Astrocyte (in vitro differentiated cells and primary cell): ENCODE measurements around the gene CIPC. TPM values are rescaled to one million over a fixed set of nuclear protein-coding genes. Genes with fewer than 3 reads are reported as not detected.

Experiments
- DNase-seq: peaks from one replicate; pipeline ENCODE4 v3.0.0-alpha.2; 2010; ENCODE audit warnings: low read depth
- FAIRE-seq: peaks from 2 replicates; lab custom pipeline; 2011; peaks lifted over from hg19 to GRCh38; lab: Jason Lieb, UNC
- H2AFZ ChIP-seq: 2 replicates; pipeline ENCODE4 v1.6.0; 2012; ENCODE audit warnings: low read depth, low read length, inconsistent platforms
- H3K27ac ChIP-seq: 2 replicates; pipeline ENCODE4 v1.5.1; 2011; ENCODE audit warnings: low read depth, low read length, inconsistent platforms
- H3K27me3 ChIP-seq: 2 replicates; pipeline ENCODE4 v1.6.0; 2011; ENCODE audit warnings: low read length, inconsistent platforms; ENCODE audit not compliant: insufficient read depth
- H3K36me3 ChIP-seq: 2 replicates; pipeline ENCODE4 v1.5.1; 2011; ENCODE audit warnings: low read length, inconsistent platforms; ENCODE audit not compliant: insufficient read depth
- H3K4me1 ChIP-seq: 2 replicates; pipeline ENCODE4 v1.5.1; 2011; ENCODE audit warnings: low read length, inconsistent platforms; ENCODE audit not compliant: insufficient read depth
- H3K4me2 ChIP-seq: 2 replicates; pipeline ENCODE4 v1.6.0; 2012; ENCODE audit warnings: low read length, inconsistent platforms
- H3K4me3 ChIP-seq: 2 replicates; pipeline ENCODE4 v1.5.1; 2011; ENCODE audit warnings: low read depth, mild to moderate bottlenecking, low read length, inconsistent platforms; ENCODE audit not compliant: insufficient read depth
- H3K79me2 ChIP-seq: 2 replicates; pipeline ENCODE4 v1.6.0; 2012; ENCODE audit warnings: mild to moderate bottlenecking, low read length, inconsistent platforms; ENCODE audit not compliant: insufficient read depth
- H3K9ac ChIP-seq: 2 replicates; pipeline ENCODE4 v1.6.0; 2012; ENCODE audit warnings: mild to moderate bottlenecking, low read length, inconsistent platforms
- H3K9me3 ChIP-seq: 2 replicates; pipeline ENCODE4 v1.5.1; 2012; ENCODE audit warnings: low read depth, mild to moderate bottlenecking, low read length, inconsistent platforms; ENCODE audit not compliant: insufficient read depth
- H4K20me1 ChIP-seq: 2 replicates; pipeline ENCODE4 v1.6.0; 2012; ENCODE audit warnings: low read length, inconsistent platforms; ENCODE audit not compliant: insufficient read depth
- H3K27ac Mint-ChIP-seq: one replicate; pipeline ENCODE4 v1.8.0; 2021; ENCODE audit warnings: mild to moderate bottlenecking, mixed read lengths; ENCODE audit not compliant: unreplicated experiment
- H3K27me3 Mint-ChIP-seq: one replicate; pipeline ENCODE4 v1.8.0; 2021; ENCODE audit warnings: low read depth, mixed read lengths; ENCODE audit not compliant: unreplicated experiment
- H3K36me3 Mint-ChIP-seq: one replicate; pipeline ENCODE4 v1.8.0; 2021; ENCODE audit warnings: low read depth, mixed read lengths; ENCODE audit not compliant: unreplicated experiment
- H3K4me1 Mint-ChIP-seq: one replicate; pipeline ENCODE4 v1.8.0; 2021; ENCODE audit warnings: low read depth, mixed read lengths; ENCODE audit not compliant: unreplicated experiment
- H3K4me3 Mint-ChIP-seq: one replicate; pipeline ENCODE4 v1.8.0; 2021; ENCODE audit warnings: mild to moderate bottlenecking, moderate library complexity, mixed read lengths; ENCODE audit not compliant: unreplicated experiment
- H3K9me3 Mint-ChIP-seq: one replicate; pipeline ENCODE4 v1.8.0; 2021; ENCODE audit warnings: mild to moderate bottlenecking, mixed read lengths; ENCODE audit not compliant: unreplicated experiment
- CTCF ChIP-seq: IDR thresholded peaks from 2 replicates; pipeline ENCODE4 v1.5.1; 2011; ENCODE audit warnings: low read depth, mild to moderate bottlenecking, inconsistent platforms, low read length, moderate library complexity; ENCODE audit not compliant: insufficient read depth
- EZH2 ChIP-seq: IDR thresholded peaks from 2 replicates; pipeline ENCODE4 v1.6.1; 2012; ENCODE audit warnings: mild to moderate bottlenecking, low read length, inconsistent platforms; ENCODE audit not compliant: insufficient read depth
- total RNA-seq: library from RNA; stranded (reverse); gene quantifications from 2 replicates; pipeline ENCODE4 v1.2.1, GENCODE V29; 2021

Gene CIPC
- total RNA-seq, 1 donor from 2014 or later = 20.2 TPM

- H3K36me3 Mint-ChIP-seq = no peaks in the 10 kb centered on the region
- Histone ChIP-seq H3K4me1 (no peaks in the 10 kb centered on the region), H3K4me3 (no peak overlapping the region), H3K27ac (no peak overlapping the region), H3K9me3 (no peaks in the 10 kb centered on the region), H3K9ac (no peak overlapping the region), H3K36me3 (no peaks in the 10 kb centered on the region), H4K20me1 (no peaks in the 10 kb centered on the region), H2AFZ (no peak overlapping the region), H3K27me3 (no peaks in the 10 kb centered on the region), H3K4me2 (no peak overlapping the region), H3K79me2 (no peaks in the 10 kb centered on the region)
- no peak overlapping the region for H3K4me3 Mint-ChIP-seq
- H3K27ac Mint-ChIP-seq = no peak overlapping the region
- no peak for FAIRE-seq
- no peak for TF ChIP-seq EZH2
- no peak for TF ChIP-seq CTCF
- DNase-seq = no peak
- H3K27me3 Mint-ChIP-seq = peaks cover 24% of the 10 kb centered on the region
- H3K9me3 Mint-ChIP-seq = no peaks in the 10 kb centered on the region
- peaks cover 6% of the 10 kb centered on the region for H3K4me1 Mint-ChIP-seq
Observed at GRCh38 chr14:77069551-77069950, 28.5 kb upstream of the CIPC start.

GRCh38 chr14:77071938-77072388 is 26.1 kb upstream of the CIPC start:
- no peaks in the 10 kb centered on the region for H3K36me3 ChIP-seq
- H3K27me3 ChIP-seq = no peaks in the 10 kb centered on the region
- DNase-seq (peak; percentile 44), FAIRE-seq (no peak)
- no peak overlapping the region for H2AFZ ChIP-seq
- Mint-ChIP-seq H3K9me3 (no peaks in the 10 kb centered on the region), H3K36me3 (no peaks in the 10 kb centered on the region), H3K27me3 (peaks cover 18% of the 10 kb centered on the region), H3K4me1 (peaks cover 13% of the 10 kb centered on the region), H3K4me3 (no peak overlapping the region), H3K27ac (no peak overlapping the region)
- H3K4me3 ChIP-seq = no peak overlapping the region
- no peaks in the 10 kb centered on the region for H4K20me1 ChIP-seq
- no peaks in the 10 kb centered on the region for H3K79me2 ChIP-seq
- no peak for TF ChIP-seq CTCF
- TF ChIP-seq EZH2 = no peak
- no peak overlapping the region for H3K27ac ChIP-seq
- no peak overlapping the region for H3K9ac ChIP-seq
- H3K9me3 ChIP-seq = no peaks in the 10 kb centered on the region
- no peaks in the 10 kb centered on the region for H3K4me1 ChIP-seq
- H3K4me2 ChIP-seq = no peak overlapping the region

GRCh38 chr14:77074969-77075368 is 23.1 kb upstream of the CIPC start:
- no peak overlapping the region for H3K9ac ChIP-seq
- peak overlapping the region; percentile 59 for H3K27ac Mint-ChIP-seq
- H3K27me3 ChIP-seq = no peaks in the 10 kb centered on the region
- H3K36me3 Mint-ChIP-seq = no peaks in the 10 kb centered on the region
- H3K4me3 Mint-ChIP-seq = no peak overlapping the region
- no peak overlapping the region for H2AFZ ChIP-seq
- DNase-seq (no peak), FAIRE-seq (no peak)
- peaks cover 4% of the 10 kb centered on the region for H3K27me3 Mint-ChIP-seq
- H3K4me1 Mint-ChIP-seq = peaks cover 10% of the 10 kb centered on the region
- no peak for TF ChIP-seq EZH2
- no peak for TF ChIP-seq CTCF
- no peak overlapping the region for H3K27ac ChIP-seq
- peaks cover 3% of the 10 kb centered on the region for H3K9me3 Mint-ChIP-seq
- no peaks in the 10 kb centered on the region for H4K20me1 ChIP-seq
- H3K4me2 ChIP-seq = no peak overlapping the region
- no peak overlapping the region for H3K4me3 ChIP-seq
- H3K4me1 ChIP-seq = no peaks in the 10 kb centered on the region
- H3K79me2 ChIP-seq = no peaks in the 10 kb centered on the region
- H3K9me3 ChIP-seq = no peaks in the 10 kb centered on the region
- no peaks in the 10 kb centered on the region for H3K36me3 ChIP-seq
